GM12878 (cell line): Measurements from ENCODE around the gene PID1. TPM values are rescaled to one million over a fixed set of nuclear protein-coding genes. Genes with fewer than 3 reads are reported as not detected.

ENCODE experiments used
- ATAC-seq: fragments of 200-7000 bp; cut with Tn5 transposase; 3 replicates; pipeline ENCODE4 v1.9.1; 2020; ENCODE audit warnings: mild to moderate bottlenecking, moderate library complexity
- BruUV-seq: library from RNA; stranded (reverse); fragments of 400-500 nt; replicated peaks from 2 replicates; lab custom pipeline; 2021; lab: Mats Ljungman, UMichigan
- CTCF ChIA-PET: fragments of 300-600 bp; sonication (Branson Sonifier 250); formaldehyde crosslinking; extraction: SDS; loops from one replicate; lab custom pipeline; 2021; ENCODE audit warnings: inconsistent platforms; lab: Yijun Ruan, JAX
- POLR2A ChIA-PET: fragments of 350-600 bp; formaldehyde crosslinking; extraction: SDS; loops from one replicate; lab custom pipeline; 2021; ENCODE audit warnings: inconsistent platforms; lab: Charles Lee
- RAD21 ChIA-PET: fragments of 300-600 bp; sonication (Branson Sonifier 250); formaldehyde crosslinking; loops from one replicate; lab custom pipeline; 2023; ENCODE audit warnings: antibody characterized with exemption; ENCODE audit not compliant: unreplicated experiment; lab: Charles Lee
- SMC1A ChIA-PET: fragments of 300-600 bp; sonication (Branson Sonifier 250); formaldehyde crosslinking; loops from one replicate; lab custom pipeline; 2023; ENCODE audit not compliant: unreplicated experiment, uncharacterized antibody; lab: Charles Lee
- DNase-seq: peaks from one replicate; pipeline ENCODE4 v3.0.0-alpha.2; 2011; ENCODE audit warnings: low read depth, low spot score
- FAIRE-seq: peaks from 3 replicates; lab custom pipeline; 2011; peaks lifted over from hg19 to GRCh38; lab: Jason Lieb, UNC
- H2AFZ ChIP-seq: 2 replicates; pipeline ENCODE4 v1.6.0; 2011; ENCODE audit warnings: low read depth, low read length, control low read depth; ENCODE audit not compliant: control insufficient read depth
- H3K27ac ChIP-seq: 2 replicates; pipeline ENCODE4 v1.5.1; 2011; ENCODE audit warnings: control low read depth; ENCODE audit not compliant: control insufficient read depth, insufficient read depth
- H3K27me3 ChIP-seq, 2 experiments: replicated peaks in 1 of 2; 2 replicates each; pipeline versions ENCODE4 v1.6.0 to v1.6.1; 2011; ENCODE audit warnings: low read length in 1 of 2; ENCODE audit not compliant: control insufficient read depth in 2 of 2, insufficient read depth in 2 of 2
- H3K36me3 ChIP-seq, 2 experiments: 2 replicates each; pipeline ENCODE4 v1.5.1; 2011; ENCODE audit warnings: low read length in 1 of 2; ENCODE audit not compliant: control insufficient read depth in 2 of 2, insufficient read depth in 2 of 2
- H3K4me1 ChIP-seq: 2 replicates; pipeline ENCODE4 v1.6.1; 2011; ENCODE audit warnings: mild to moderate bottlenecking, low read length, moderate library complexity, mixed read lengths; ENCODE audit not compliant: control insufficient read depth, insufficient read depth
- H3K4me2 ChIP-seq: 2 replicates; pipeline ENCODE4 v1.6.0; 2011; ENCODE audit warnings: control low read depth; ENCODE audit not compliant: control insufficient read depth, insufficient read depth
- H3K4me3 ChIP-seq: fragments of 200-600 bp; sonication (generic); 2 replicates; pipeline ENCODE4 v1.5.1; 2016
- H3K79me2 ChIP-seq: 2 replicates; pipeline ENCODE4 v1.6.0; 2011; ENCODE audit warnings: low read length; ENCODE audit not compliant: control insufficient read depth, insufficient read depth
- H3K9ac ChIP-seq: 2 replicates; pipeline ENCODE4 v1.8.0; 2011; ENCODE audit warnings: low read length, control low read depth, mixed read lengths; ENCODE audit not compliant: control insufficient read depth, insufficient read depth
- H3K9me3 ChIP-seq: replicated peaks from 3 replicates; pipeline ENCODE4 v1.5.1; 2011; ENCODE audit warnings: mild to moderate bottlenecking, low read length; ENCODE audit not compliant: control insufficient read depth, insufficient read depth
- H4K20me1 ChIP-seq: 2 replicates; pipeline ENCODE4 v1.6.0; 2011; ENCODE audit not compliant: control insufficient read depth, insufficient read depth
- BCLAF1 ChIP-seq: fragments of 450-650 bp; IDR thresholded peaks from 2 replicates; pipeline ENCODE4 v1.6.1; 2017; ENCODE audit warnings: antibody characterized with exemption, mild to moderate bottlenecking, moderate library complexity
- BHLHE40 ChIP-seq, 2 experiments: fragments of 450-650 bp in 1 of 2; IDR thresholded peaks; 2 replicates each; pipeline ENCODE4 v1.6.1; 2011 to 2017; ENCODE audit warnings: low read depth in 2 of 2, borderline replicate concordance in 1 of 2, improper control_type of control experiment in 1 of 2, low read length in 1 of 2, mild to moderate bottlenecking in 1 of 2
- CEBPB ChIP-seq, 2 experiments: fragments of 150-350 bp in 1 of 2; IDR thresholded peaks; 2 replicates each; pipeline ENCODE4 v1.6.1; 2012 to 2014; ENCODE audit warnings: low read depth in 2 of 2, low read length in 2 of 2, borderline replicate concordance in 1 of 2, inconsistent platforms in 1 of 2
- CHD2 ChIP-seq: IDR thresholded peaks from 2 replicates; pipeline ENCODE4 v1.6.1; 2011; ENCODE audit warnings: low read depth, low read length, improper control_type of control experiment, borderline replicate concordance
- CUX1 ChIP-seq: IDR thresholded peaks from 2 replicates; pipeline ENCODE4 v1.6.1; 2012; ENCODE audit warnings: improper control_type of control experiment, low read depth, low read length; ENCODE audit not compliant: insufficient replicate concordance
- EED ChIP-seq: sonication (generic); IDR thresholded peaks from 2 replicates; pipeline ENCODE4 v1.6.1; 2016; ENCODE audit warnings: antibody characterized with exemption, low read depth
- HDGF ChIP-seq: fragments of 450-650 bp; IDR thresholded peaks from 2 replicates; pipeline ENCODE4 v1.6.1; 2016; ENCODE audit warnings: antibody characterized with exemption
- IKZF1 ChIP-seq: fragments of 450-650 bp; conservative IDR thresholded peaks from 2 replicates; pipeline ENCODE4 v1.6.1; 2017; ENCODE audit warnings: antibody characterized with exemption, mild to moderate bottlenecking
- IRF4 ChIP-seq: IDR thresholded peaks from 2 replicates; pipeline ENCODE4 v1.6.1; 2011; ENCODE audit warnings: low read depth, low read length
- NFIC ChIP-seq: IDR thresholded peaks from 2 replicates; pipeline ENCODE4 v1.6.1; 2012; ENCODE audit warnings: low read depth, mild to moderate bottlenecking, inconsistent platforms, low read length, moderate library complexity
- ZNF384 ChIP-seq: IDR thresholded peaks from 2 replicates; pipeline ENCODE4 v1.6.1; 2012; ENCODE audit warnings: low read depth, mild to moderate bottlenecking, low read length, improper control_type of control experiment, borderline replicate concordance
- ZNF592 ChIP-seq: fragments of 450-650 bp; IDR thresholded peaks from 2 replicates; pipeline ENCODE4 v1.6.1; 2017; ENCODE audit warnings: mild to moderate bottlenecking, moderate library complexity
- WGBS: methylation state at CpG from one replicate; pipeline ENCODE4 v1.1.6; 2016; ENCODE audit warnings: low lambda C conversion rate; ENCODE audit not compliant: insufficient replicate concordance, insufficient coverage; ENCODE audit errors: missing lambda C conversion rate; 5-methylcytosine and 5-hydroxymethylcytosine counted together
- in situ Hi-C: fragments of 300-500 bp; cut with MboI; formaldehyde crosslinking; loops from 9 replicates; pipeline ENCODE4 v1.14.3; 2018; ENCODE audit warnings: mixed read lengths
- intact Hi-C: fragments of 100-400 bp; cut with micrococcal nuclease; formaldehyde crosslinking; loops from one replicate; pipeline ENCODE4 v1.14.2; 2022; ENCODE audit not compliant: unreplicated experiment
- polyA plus RNA-seq, 11 experiments: library from polyadenylated mRNA; depleted of rRNA in 4 of 11; unstranded in 6 of 11; stranded (reverse) in 5 of 11; fragments of >200 nt; fragmentation: Nextera tagmentation in 4 of 11; fragmentation: Illumina TruSeq in 1 of 11; extraction: Ambion mirVana in 4 of 11; extraction: Trizol in 1 of 11; gene quantifications; 1 replicate in 1 of 11; 2 replicates in 10 of 11; pipeline versions ENCODE4 v1.2.1 to v1.2.3, GENCODE V29; 2011 to 2016; ENCODE audit warnings: inconsistent platforms in 2 of 11, missing spikeins in 2 of 11, low read depth in 1 of 11
- total RNA-seq, 4 experiments: library from RNA; depleted of rRNA in 3 of 4; stranded (reverse); fragments of >200 nt in 3 of 4; fragmentation: Illumina TruSeq in 1 of 4; extraction: Trizol in 1 of 4; gene quantifications; 2 replicates each; pipeline versions ENCODE4 v1.2.1 to v1.2.3, GENCODE V29; 2013 to 2021

Gene PID1
- total and polyA plus RNA-seq, 10 of the 15 experiments (the other 5 are each of a cell fraction or from before 2014, with no cell fraction given), result not detected

- in situ Hi-C loops, result no loop called here
- no peak for ATAC-seq
- no peak overlapping the region for H2AFZ ChIP-seq
- CTCF ChIA-PET, result no interaction called here
- no peak overlapping the region for H3K9ac ChIP-seq
- intact Hi-C loops, result no loop called here
- no peaks in the 10 kb centered on the region for H4K20me1 ChIP-seq
- FAIRE-seq, result no peak
- no peak overlapping the region for H3K4me3 ChIP-seq
- POLR2A ChIA-PET, result no interaction called here
- SMC1A ChIA-PET, result no interaction called here
- WGBS, result 1% methylated on average over 3 of the region's 3 CpGs
- H3K4me1 ChIP-seq, result no peaks in the 10 kb centered on the region
- no TSS peak for BruUV-seq
- no peaks in the 10 kb centered on the region for H3K9me3 ChIP-seq
- H3K27me3 ChIP-seq, result no peaks in the 10 kb centered on the region
- no peaks in the 10 kb centered on the region for H3K79me2 ChIP-seq
- H3K36me3 ChIP-seq, result no peaks in the 10 kb centered on the region
- H3K4me2 ChIP-seq, result no peak overlapping the region
- RAD21 ChIA-PET, result no interaction called here
- H3K27ac ChIP-seq, result no peak overlapping the region
- TF ChIP-seq BHLHE40 (IDR thresholded peaks at IDR 0.05; ENCODE audit: borderline replicate concordance in 1 of 2, low read depth in 2 of 2, low read length in 1 of 2) (no peak), IRF4 (no peak), CEBPB (IDR thresholded peaks at IDR 0.05; ENCODE audit: borderline replicate concordance in 1 of 2, low read depth in 2 of 2, low read length in 2 of 2) (no peak), ZNF384 (no peak), NFIC (no peak), EED (no peak), HDGF (no peak), BCLAF1 (no peak), CHD2 (no peak), ZNF592 (no peak), CUX1 (no peak), IKZF1 (no peak)
- TF ChIP-seq, all 136 proteins: peak for 0
- no peak for DNase-seq
These were observed 77.8 kb downstream of the PID1 start for GRCh38 chr2:229193281-229193680.
